Endothelial cell of umbilical vein (primary cell): ENCODE measurements around the gene OR7D2. TPM values are rescaled to one million over a fixed set of nuclear protein-coding genes. Genes with fewer than 3 reads are reported as not detected.
A peak's percentile ranks its signal among the peaks of the same experiment; 100 is the strongest.

ENCODE experiments used
- Bru-seq: library from RNA; stranded (reverse); fragments of 400-500 nt; gene quantifications from one replicate; lab custom pipeline; 2021; lab: Mats Ljungman, UMichigan
- BruChase-seq, 2 experiments: library from RNA; stranded (reverse); fragments of 400-500 nt; gene quantifications; one replicate each; lab custom pipeline; 2021; lab: Mats Ljungman, UMichigan
- BruUV-seq: library from RNA; stranded (reverse); fragments of 400-500 nt; replicated peaks from 2 replicates; lab custom pipeline; 2021; lab: Mats Ljungman, UMichigan
- CTCF ChIA-PET: fragments of 300-600, 350-600 bp; sonication (Branson Sonifier 250); formaldehyde crosslinking; loops from one replicate; lab custom pipeline; 2021; ENCODE audit warnings: antibody characterized with exemption, inconsistent platforms; lab: Charles Lee
- POLR2A ChIA-PET: fragments of 300-600, 350-600 bp; sonication (Branson Sonifier 250); formaldehyde crosslinking; loops from one replicate; lab custom pipeline; 2021; ENCODE audit warnings: antibody characterized with exemption, inconsistent platforms; lab: Charles Lee
- DNase-seq: peaks from one replicate; pipeline ENCODE4 v3.0.0-alpha.2; 2011; ENCODE audit warnings: low read depth, low spot score
- FAIRE-seq: peaks from 2 replicates; lab custom pipeline; 2011; peaks lifted over from hg19 to GRCh38; lab: Jason Lieb, UNC
- H2AFZ ChIP-seq: 2 replicates; pipeline ENCODE4 v1.6.0; 2012; ENCODE audit warnings: low read depth, low read length, control low read depth, inconsistent platforms
- H3K27ac ChIP-seq: 2 replicates; pipeline ENCODE4 v1.5.1; 2011; ENCODE audit warnings: low read depth, mild to moderate bottlenecking, control low read depth, low read length, moderate library complexity; ENCODE audit not compliant: insufficient read depth
- H3K27me3 ChIP-seq, 2 experiments: 2 replicates each; pipeline versions ENCODE4 v1.6.0 to v1.6.1; 2011; ENCODE audit warnings: low read length in 2 of 2, mixed read lengths in 1 of 2; ENCODE audit not compliant: control insufficient read depth in 2 of 2, insufficient read depth in 2 of 2
- H3K36me3 ChIP-seq, 2 experiments: 2 replicates in 1 of 2; 3 replicates in 1 of 2; pipeline ENCODE4 v1.5.1; 2011; ENCODE audit warnings: low read length in 2 of 2, mild to moderate bottlenecking in 1 of 2, moderate library complexity in 1 of 2; ENCODE audit not compliant: control insufficient read depth in 2 of 2, insufficient read depth in 2 of 2; ENCODE audit errors: extremely low read depth in 1 of 2
- H3K4me1 ChIP-seq: 3 replicates; pipeline ENCODE4 v1.5.1; 2011; ENCODE audit warnings: mild to moderate bottlenecking, low read length; ENCODE audit not compliant: control insufficient read depth, insufficient read depth; ENCODE audit errors: extremely low read depth
- H3K4me2 ChIP-seq: 2 replicates; pipeline ENCODE4 v1.6.1; 2011; ENCODE audit warnings: low read length, control low read depth, mixed read lengths; ENCODE audit not compliant: insufficient read depth
- H3K4me3 ChIP-seq, 3 experiments: fragments of 200-600 bp in 1 of 3; sonication (generic), shearing (Covaris generic) in 1 of 3; replicated peaks in 1 of 3; 2 replicates each; pipeline ENCODE4 v1.5.1; 2011 to 2016; ENCODE audit warnings: control low read depth in 3 of 3, low read length in 3 of 3, mild to moderate bottlenecking in 2 of 3, inconsistent platforms in 1 of 3, low read depth in 1 of 3, moderate library complexity in 1 of 3; ENCODE audit not compliant: insufficient read depth in 1 of 3
- H3K79me2 ChIP-seq: 2 replicates; pipeline ENCODE4 v1.6.0; 2012; ENCODE audit warnings: low read length, inconsistent platforms; ENCODE audit not compliant: control insufficient read depth, insufficient read depth
- H3K9ac ChIP-seq: replicated peaks from 2 replicates; pipeline ENCODE3; 2011; ENCODE audit warnings: low read length, control low read depth; ENCODE audit not compliant: insufficient read depth; ENCODE audit errors: extremely low read depth
- H3K9me1 ChIP-seq: replicated peaks from 3 replicates; pipeline ENCODE4 v1.6.0; 2011; ENCODE audit warnings: mild to moderate bottlenecking, low read length; ENCODE audit not compliant: control insufficient read depth, insufficient read depth; ENCODE audit errors: extremely low read depth
- H3K9me3 ChIP-seq: replicated peaks from 2 replicates; pipeline ENCODE4 v1.5.1; 2012; ENCODE audit warnings: low read length, inconsistent platforms; ENCODE audit not compliant: control insufficient read depth, insufficient read depth
- H4K20me1 ChIP-seq: replicated peaks from 2 replicates; pipeline ENCODE3; 2011; ENCODE audit warnings: mild to moderate bottlenecking, low read length; ENCODE audit not compliant: control insufficient read depth, insufficient read depth; ENCODE audit errors: extremely low read depth
- CTCF ChIP-seq, 2 donors: IDR thresholded peaks; 1 replicate in 1 of 2; 2 replicates in 1 of 2; pipeline ENCODE4 v1.5.1; 2011; ENCODE audit warnings: low read length in 2 of 2, mild to moderate bottlenecking in 2 of 2, moderate library complexity in 2 of 2, control low read depth in 1 of 2, inconsistent platforms in 1 of 2, low read depth in 1 of 2; ENCODE audit not compliant: insufficient read depth in 1 of 2; ENCODE audit errors: extremely low read depth in 1 of 2
- EZH2 ChIP-seq: IDR thresholded peaks from 2 replicates; pipeline ENCODE4 v1.6.1; 2012; ENCODE audit warnings: borderline replicate concordance, low read depth, mild to moderate bottlenecking, moderate library complexity, low read length, inconsistent platforms; ENCODE audit not compliant: severe bottlenecking
- FOS ChIP-seq: IDR thresholded peaks from 2 replicates; pipeline ENCODE4 v1.6.1; 2011; ENCODE audit warnings: mild to moderate bottlenecking, low read length, moderate library complexity, borderline replicate concordance; ENCODE audit not compliant: insufficient read depth
- GATA2 ChIP-seq: IDR thresholded peaks from 2 replicates; pipeline ENCODE4 v1.7.0; 2011; ENCODE audit warnings: low read depth, mild to moderate bottlenecking, moderate library complexity, mixed read lengths, low read length; ENCODE audit not compliant: insufficient read length, insufficient read depth
- JUN ChIP-seq: IDR thresholded peaks from 2 replicates; pipeline ENCODE4 v1.6.1; 2011; ENCODE audit warnings: borderline replicate concordance, low read depth; ENCODE audit not compliant: insufficient read length, insufficient read depth
- MAX ChIP-seq: IDR thresholded peaks from 2 replicates; pipeline ENCODE4 v1.6.1; 2011; ENCODE audit not compliant: insufficient read depth, insufficient read length
- MYC ChIP-seq: IDR thresholded peaks from one replicate; pipeline ENCODE4 v1.6.1; 2011; ENCODE audit warnings: mild to moderate bottlenecking, low read depth, low read length
- POLR2A ChIP-seq: IDR thresholded peaks from 2 replicates; pipeline ENCODE4 v1.6.1; 2012; ENCODE audit warnings: low read depth, mild to moderate bottlenecking, control low read depth, low read length
- POLR2AphosphoS5 ChIP-seq: IDR thresholded peaks from 2 replicates; pipeline ENCODE4 v1.6.1; 2012; ENCODE audit warnings: low read depth, mild to moderate bottlenecking, control low read depth, low read length, moderate library complexity; ENCODE audit not compliant: insufficient read depth
- dilution Hi-C: fragments of 300-500 bp; cut with MboI; formaldehyde crosslinking; loops from one replicate; pipeline ENCODE4 v1.15.0; 2019; ENCODE audit warnings: low sequenced_read_pairs; ENCODE audit not compliant: extremely low pct_ligation_motif_present
- intact Hi-C: fragments of 100-400 bp; cut with micrococcal nuclease; formaldehyde crosslinking; loops from one replicate; pipeline ENCODE4 v1.10.0; 2022
- long read RNA-seq: library from polyadenylated mRNA; stranded (forward); transcript quantifications from one replicate; pipeline ENCODE4 v2.0.0, GENCODE V29; 2021
- polyA minus RNA-seq, 3 experiments: library from RNA; depleted of rRNA, polyadenylated mRNA; stranded (reverse); fragments of >200 nt; gene quantifications; 1 replicate in 1 of 3; 2 replicates in 2 of 3; pipeline ENCODE4 v1.2.3, GENCODE V29; 2011
- polyA plus RNA-seq, 4 experiments: library from polyadenylated mRNA; depleted of rRNA in 3 of 4; stranded (reverse) in 3 of 4; unstranded in 1 of 4; fragments of >200 nt; gene quantifications; 2 replicates each; pipeline versions ENCODE4 v1.2.1 to v1.2.3, GENCODE V29; 2011 to 2012; ENCODE audit warnings: missing spikeins in 1 of 4
- total RNA-seq: library from RNA; stranded (reverse); gene quantifications from 2 replicates; pipeline ENCODE4 v1.2.3, GENCODE V29; 2021

The OR7D2 gene
- total RNA-seq (not detected in 2 replicates), polyA plus RNA-seq (0.05 TPM in 1 of 2 replicates, not detected in the other), polyA minus RNA-seq (0.17 TPM in 1 of 2 replicates, not detected in the other), Bru-seq, nascent RNA (not detected), BruChase-seq, experiment 1, labeled RNA remaining after a 6-hour chase (not detected), BruChase-seq, experiment 2, labeled RNA remaining after a 2-hour chase (percentile 19 among the genes with signal in this experiment)
- polyA plus RNA-seq (2011; cell fraction: cytosol; rRNA removed) = 0.03 TPM in 1 of 2 replicates, not detected in the other
- not detected in 2 replicates for polyA plus RNA-seq (2011; cell fraction: nucleus; rRNA removed)
- 0.26 and 0.32 TPM in 2 replicates for polyA plus RNA-seq (2012)
- not detected for polyA minus RNA-seq (2011; cell fraction: cytosol; rRNA and poly(A)+ RNA removed)
- not detected in 2 replicates for polyA minus RNA-seq (2011; cell fraction: nucleus; rRNA and poly(A)+ RNA removed)
- long read RNA-seq = 0 reads

- no peaks in the 10 kb centered on the region for H3K36me3 ChIP-seq
- H3K4me2 ChIP-seq = no peak within 1 kb of the TSS
- no peaks in the 10 kb centered on the region for H3K4me1 ChIP-seq
- H3K9me3 ChIP-seq = no peaks in the 10 kb centered on the region
- POLR2A ChIA-PET = no interaction called here
- no peaks in the 10 kb centered on the region for H3K9me1 ChIP-seq
- TF ChIP-seq GATA2 = no peak
- TF ChIP-seq MYC = no peak
- TF ChIP-seq POLR2AphosphoS5 = no peak
- TF ChIP-seq POLR2A = no peak
- TF ChIP-seq CTCF (IDR thresholded peaks at IDR 0.05; ENCODE audit: extremely low read depth in 1 of 2, insufficient read depth in 1 of 2, low read depth in 1 of 2, low read length in 2 of 2) = no peak
- no peak for TF ChIP-seq EZH2
- no peak for TF ChIP-seq FOS
- no peak for TF ChIP-seq MAX
- TF ChIP-seq JUN = no peak
- no peak within 1 kb of the TSS for H2AFZ ChIP-seq
- DNase-seq (no peak), FAIRE-seq (no peak)
- no peaks in the 10 kb centered on the region for H3K79me2 ChIP-seq
- no peak within 1 kb of the TSS for H3K9ac ChIP-seq
- BruUV-seq = no TSS peak
- no peak within 1 kb of the TSS for H3K4me3 ChIP-seq
- intact Hi-C loops = no loop called here
- H4K20me1 ChIP-seq = no peaks in the 10 kb centered on the region
- H3K27ac ChIP-seq = no peak within 1 kb of the TSS
- dilution Hi-C loops = no loop called here
- CTCF ChIA-PET = no interaction called here
- no peaks in the 10 kb centered on the region for H3K27me3 ChIP-seq
These were observed at the start of gene OR7D2 for GRCh38 chr19:9178901-9179300. Gene OR7D2 (plus strand): TSS chr19:9178979. CDS start chr19:9185782, 6,803 bp downstream.
